WI38 (cell line): ENCODE measurements around the gene SPINK2.

Experiments
- H3K4me3 ChIP-seq: 2 replicates; pipeline ENCODE4 v1.5.1; 2011; ENCODE audit warnings: low read depth, mild to moderate bottlenecking, control low read depth, low read length
- TF ChIP-seq, protein P1 (sequence below): IDR thresholded peaks from 2 replicates; pipeline ENCODE4 v1.5.1; 2012; ENCODE audit warnings: low read depth, mild to moderate bottlenecking, control low read depth, low read length

The SPINK2 gene

DNA sequence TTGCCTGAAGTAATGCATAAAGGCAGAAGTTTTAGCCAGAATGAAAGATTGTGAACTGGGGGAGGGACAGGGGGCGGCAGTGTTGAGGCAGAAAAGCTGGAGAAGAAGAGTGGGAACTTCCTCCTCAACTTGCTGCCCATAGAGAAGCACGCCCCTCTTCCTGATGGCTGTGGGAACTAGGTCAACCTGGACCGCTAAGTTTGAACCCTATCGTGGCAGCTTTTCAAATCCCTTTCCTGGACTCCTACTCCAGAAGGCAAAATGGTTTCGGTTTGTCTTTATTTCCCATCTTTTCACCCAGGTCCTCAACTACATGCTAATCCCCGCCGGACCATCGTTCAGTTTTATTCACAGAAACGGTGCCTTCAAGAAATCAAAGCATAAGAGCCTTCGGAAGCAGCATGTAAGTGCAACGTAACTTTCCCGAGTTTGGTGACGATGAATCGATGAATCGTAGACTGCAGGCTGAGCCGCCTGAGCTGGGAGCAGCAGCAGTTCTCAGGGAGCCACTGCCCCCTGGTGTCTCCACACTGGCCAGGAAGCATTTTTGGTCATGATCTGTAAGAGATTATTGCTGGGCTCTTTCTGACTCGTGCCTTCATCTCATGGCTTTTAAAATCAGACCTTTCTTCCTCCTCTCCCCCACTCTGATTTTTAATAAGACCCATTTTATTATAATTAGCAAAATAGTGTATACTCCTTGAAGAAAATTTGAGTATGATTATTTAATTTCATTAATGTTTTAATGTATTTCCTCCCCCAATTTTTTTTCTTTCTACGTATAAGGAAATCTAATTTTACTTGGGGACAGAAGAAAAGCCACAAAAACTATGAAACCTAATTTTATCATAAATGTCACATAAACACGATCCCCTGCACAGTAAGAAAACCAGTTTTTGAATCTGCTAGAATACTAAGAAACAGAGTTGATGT, 21.4 kb downstream of the SPINK2 start:
- H3K4me3 ChIP-seq = peak overlapping the region; percentile 76
- TF ChIP-seq, protein P1, sequence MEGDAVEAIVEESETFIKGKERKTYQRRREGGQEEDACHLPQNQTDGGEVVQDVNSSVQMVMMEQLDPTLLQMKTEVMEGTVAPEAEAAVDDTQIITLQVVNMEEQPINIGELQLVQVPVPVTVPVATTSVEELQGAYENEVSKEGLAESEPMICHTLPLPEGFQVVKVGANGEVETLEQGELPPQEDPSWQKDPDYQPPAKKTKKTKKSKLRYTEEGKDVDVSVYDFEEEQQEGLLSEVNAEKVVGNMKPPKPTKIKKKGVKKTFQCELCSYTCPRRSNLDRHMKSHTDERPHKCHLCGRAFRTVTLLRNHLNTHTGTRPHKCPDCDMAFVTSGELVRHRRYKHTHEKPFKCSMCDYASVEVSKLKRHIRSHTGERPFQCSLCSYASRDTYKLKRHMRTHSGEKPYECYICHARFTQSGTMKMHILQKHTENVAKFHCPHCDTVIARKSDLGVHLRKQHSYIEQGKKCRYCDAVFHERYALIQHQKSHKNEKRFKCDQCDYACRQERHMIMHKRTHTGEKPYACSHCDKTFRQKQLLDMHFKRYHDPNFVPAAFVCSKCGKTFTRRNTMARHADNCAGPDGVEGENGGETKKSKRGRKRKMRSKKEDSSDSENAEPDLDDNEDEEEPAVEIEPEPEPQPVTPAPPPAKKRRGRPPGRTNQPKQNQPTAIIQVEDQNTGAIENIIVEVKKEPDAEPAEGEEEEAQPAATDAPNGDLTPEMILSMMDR = peak; percentile 83

DNA sequence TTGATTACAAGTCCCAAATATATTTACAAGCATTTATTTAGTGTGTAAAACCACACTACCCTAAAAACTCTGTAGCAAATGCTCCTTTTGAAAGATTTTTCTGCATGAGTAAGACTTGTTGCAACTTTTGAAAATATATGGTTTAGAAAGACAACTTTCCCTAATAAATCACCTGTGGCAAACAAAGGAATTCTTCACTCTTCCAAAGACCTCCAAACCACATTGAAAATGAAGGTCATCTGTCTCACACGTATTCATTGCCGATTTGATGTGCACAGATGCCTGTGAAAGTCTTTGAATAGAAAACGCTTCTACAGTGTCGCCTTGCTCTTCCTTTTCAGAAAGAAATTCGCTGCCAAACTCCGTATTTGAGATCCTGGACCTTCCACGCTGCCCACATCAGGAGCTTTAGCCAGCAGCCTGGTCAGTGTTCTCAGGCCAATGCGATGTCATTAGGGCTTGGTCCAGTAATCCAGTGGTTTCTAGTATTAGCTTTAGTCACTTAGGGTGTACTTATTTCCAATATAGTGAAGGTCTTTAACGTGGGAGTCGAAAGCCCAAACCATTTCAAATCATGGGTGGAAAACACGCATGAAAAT, 22.2 kb downstream of the SPINK2 start:
- TF ChIP-seq, protein P1 = no peak
- H3K4me3 ChIP-seq = peak overlapping the region; percentile 76

DNA sequence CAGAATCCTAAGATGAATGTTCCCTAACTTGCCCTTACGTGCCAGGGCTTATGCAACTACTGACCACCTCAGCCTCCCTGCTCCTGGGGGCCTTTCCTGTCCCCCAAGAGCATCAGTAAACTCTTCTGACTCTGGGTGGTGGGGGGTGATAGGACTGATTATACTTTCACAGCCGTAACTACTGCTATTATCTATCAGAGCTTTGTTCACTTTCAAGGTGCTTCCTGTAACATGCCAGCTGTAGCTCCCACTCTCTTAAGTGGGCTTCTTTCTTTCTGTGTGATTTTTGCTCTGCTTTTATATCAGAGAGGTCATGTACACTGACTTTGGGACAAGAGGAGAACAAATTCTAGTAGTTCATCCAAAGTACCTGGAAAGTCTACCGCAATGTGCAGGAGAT, 25.3 kb downstream of the SPINK2 start:
- H3K4me3 ChIP-seq = no peak overlapping the region
- TF ChIP-seq, protein P1 = no peak

- TF ChIP-seq, protein P1 = no peak
- no peak overlapping the region for H3K4me3 ChIP-seq
These were observed 30.2 kb downstream of the SPINK2 start for GRCh38 chr4:56791316-56791715.

- TF ChIP-seq, protein P1 = no peak
- no peak overlapping the region for H3K4me3 ChIP-seq
These were observed 30.8 kb downstream of the SPINK2 start for GRCh38 chr4:56790691-56791091.

DNA sequence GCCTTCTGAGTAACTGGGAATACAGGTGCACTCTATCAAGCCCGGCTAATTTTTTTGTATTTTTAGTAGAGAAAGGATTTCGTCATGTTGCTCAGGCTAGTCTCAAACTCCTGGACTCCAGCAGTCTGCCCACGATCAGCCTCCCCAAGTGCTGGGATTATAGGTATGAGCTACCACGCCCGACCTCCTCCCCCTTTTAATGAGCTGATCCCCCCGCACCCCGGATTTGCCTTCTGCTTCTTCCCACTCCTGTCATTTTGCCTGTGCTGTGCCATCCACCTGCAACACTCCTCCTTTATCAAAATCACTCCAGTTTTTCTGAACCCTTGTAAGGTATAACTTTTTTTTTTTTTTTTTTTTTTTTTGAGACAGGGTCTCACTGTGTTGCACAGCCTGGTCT, 33.4 kb downstream of the SPINK2 start:
- H3K4me3 ChIP-seq = no peak overlapping the region
- TF ChIP-seq, protein P1 = no peak

GRCh38 chr4:56787380-56787779, 34.1 kb downstream of the SPINK2 start:
- TF ChIP-seq, protein P1 = no peak
- no peak overlapping the region for H3K4me3 ChIP-seq
